ENCODE measurements around the gene TMEM247. TPM values are rescaled to one million over a fixed set of nuclear protein-coding genes. Genes with fewer than 3 reads are reported as not detected.
A peak's percentile ranks its signal among the peaks of the same experiment; 100 is the strongest.

The TMEM247 gene
- total RNA-seq, 1 donor from 2014 or later: not detected

DNA sequence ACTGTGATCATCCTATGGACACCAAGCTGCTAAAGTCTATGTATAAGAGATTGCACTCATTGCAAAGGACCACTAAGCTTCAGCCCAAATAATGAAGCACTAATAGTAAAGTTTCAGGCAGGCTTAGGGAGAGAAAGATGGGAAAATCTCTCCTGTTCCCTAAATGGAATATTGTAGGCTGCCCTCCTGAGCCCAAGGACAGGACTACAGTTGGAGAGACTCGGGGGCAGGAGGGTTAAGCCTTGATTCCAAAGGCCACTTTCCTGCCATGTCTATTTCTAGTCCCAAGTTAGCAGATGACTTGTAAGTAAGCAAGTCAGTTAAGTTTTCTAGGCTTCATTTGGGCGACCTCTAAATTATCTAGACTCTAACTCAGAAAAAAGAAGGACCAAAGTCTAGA, 9.0 kb downstream of the TMEM247 start:
- DNase-seq (ENCODE audit: low read depth in 2 of 2): no peak

DNA sequence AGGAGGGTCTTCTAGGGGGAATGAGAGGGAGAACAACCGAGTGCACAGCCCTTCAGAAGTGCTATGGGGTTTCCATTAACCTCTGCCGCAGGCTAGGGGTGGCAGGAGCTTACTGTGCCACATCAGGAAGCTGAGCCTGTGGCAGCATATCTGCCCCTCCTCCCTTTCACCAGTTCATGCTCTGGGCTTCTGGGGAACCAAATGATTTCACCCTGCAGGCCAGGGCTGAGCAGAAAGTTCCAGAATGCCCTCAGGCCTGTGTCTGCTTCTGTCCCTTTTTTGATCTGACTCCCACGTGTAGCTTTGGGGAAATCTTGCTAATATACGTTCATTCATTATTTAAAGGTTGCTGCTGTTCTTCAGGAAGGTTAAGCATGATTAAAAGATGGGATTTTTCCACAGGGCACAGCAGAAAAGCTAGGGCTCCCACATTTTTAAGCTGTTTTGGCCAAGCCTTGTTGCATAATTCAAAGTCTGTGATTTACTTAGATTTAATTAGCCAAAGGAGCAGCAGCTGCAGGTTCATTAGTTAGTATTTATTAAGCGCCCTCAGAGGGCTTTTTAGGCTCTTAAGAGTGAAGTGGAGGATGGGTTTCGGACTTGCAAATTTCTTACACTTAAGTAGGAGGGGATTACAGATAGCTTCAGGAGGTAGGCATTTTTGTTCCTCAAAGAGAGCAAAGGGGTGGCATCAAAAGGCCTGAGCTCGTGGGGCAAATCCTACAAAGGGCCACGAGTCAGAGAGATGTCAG, 10.2 kb downstream of the TMEM247 start:
- no peak for DNase-seq (ENCODE audit: low read depth in 2 of 2)

DNA sequence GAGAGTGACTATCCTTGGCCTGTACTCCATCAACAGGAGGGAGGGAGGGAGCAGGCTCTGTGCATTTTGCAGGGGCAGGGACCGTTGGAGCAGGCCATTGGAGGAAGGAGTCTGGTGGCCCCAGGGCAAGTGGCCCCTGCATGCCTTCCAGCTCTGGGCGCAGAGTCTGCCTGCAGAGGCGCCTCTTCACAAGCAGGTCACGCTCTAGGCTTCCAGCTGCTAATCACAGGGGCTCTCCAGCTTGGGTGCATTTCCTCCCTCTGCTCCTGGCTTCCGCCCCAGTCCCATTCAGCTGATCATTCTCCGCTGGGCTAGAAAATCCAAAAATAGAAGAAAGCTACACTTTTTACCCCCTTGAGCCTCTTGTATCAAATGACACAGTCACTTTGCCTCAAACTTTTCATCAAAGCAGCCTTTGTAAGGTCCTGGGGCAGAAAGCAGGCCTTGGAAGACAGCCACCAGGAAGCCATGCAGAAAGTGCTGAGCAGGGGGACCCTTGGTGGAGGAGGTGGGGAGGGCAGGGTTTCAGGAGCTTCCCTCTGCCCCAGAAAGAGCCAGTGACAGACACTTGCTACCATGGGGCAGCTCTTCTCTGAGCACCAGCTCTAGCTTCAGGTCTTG, 11.3 kb downstream of the TMEM247 start:
- DNase-seq (ENCODE audit: low read depth in 2 of 2): peak; percentile 12 to 37

DNA sequence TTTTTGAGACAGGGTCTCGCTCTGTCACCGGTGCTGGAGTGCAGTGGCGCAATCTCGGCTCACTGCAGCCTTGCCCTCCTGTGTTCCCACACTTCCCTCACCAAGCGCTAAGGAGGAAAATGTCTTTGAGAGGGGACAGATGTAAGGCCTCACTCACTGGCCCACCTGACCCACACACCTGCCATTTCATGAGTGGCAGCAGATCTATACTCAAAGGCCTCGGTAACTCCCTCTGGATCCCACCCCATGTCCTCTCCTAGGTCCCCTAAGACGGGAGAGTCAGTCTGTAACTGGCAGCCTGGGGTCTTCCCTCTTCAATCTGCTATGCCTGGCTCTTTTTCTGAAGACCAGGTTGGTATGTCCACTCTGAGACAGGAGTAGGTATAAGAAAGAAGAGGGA, 12.9 kb downstream of the TMEM247 start:
- no peak for DNase-seq (ENCODE audit: low read depth in 2 of 2)

DNA sequence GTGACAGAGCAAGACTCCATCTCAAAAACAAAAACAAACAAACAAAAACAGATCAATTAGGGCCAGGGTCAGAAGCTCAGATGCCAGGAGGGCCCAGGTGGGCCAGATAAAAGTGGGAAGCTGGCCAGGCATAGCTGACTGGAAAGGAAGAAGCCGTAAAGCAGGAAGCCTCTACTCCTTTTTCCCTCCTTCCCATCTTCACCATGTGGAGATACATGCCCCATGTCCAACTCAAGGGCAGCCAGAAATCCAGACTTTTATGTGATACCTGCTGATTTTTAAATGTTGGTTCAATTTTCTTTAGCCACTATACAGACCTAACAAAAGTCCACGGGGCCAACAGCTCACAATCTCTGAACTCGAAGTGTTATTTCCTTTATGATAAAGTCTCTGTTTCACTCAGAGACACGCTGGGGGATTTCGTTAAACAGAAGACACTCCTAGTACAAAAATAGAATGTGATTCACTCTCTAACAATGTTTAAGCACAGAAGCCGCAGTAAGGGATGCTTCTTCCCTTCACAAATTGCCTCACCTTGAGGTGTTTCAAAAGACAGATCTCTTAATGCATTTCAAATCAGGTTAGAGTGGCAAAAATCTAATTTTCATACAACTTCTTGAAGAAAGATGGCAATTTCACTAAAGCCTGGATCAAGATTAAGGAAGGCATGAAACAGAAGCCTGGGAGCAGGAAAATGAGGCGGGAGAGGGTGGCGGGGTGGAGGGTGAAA, 14.0 kb downstream of the TMEM247 start:
- peak in 1 of 2 donors; percentile 36 for DNase-seq (ENCODE audit: low read depth in 2 of 2)

DNA sequence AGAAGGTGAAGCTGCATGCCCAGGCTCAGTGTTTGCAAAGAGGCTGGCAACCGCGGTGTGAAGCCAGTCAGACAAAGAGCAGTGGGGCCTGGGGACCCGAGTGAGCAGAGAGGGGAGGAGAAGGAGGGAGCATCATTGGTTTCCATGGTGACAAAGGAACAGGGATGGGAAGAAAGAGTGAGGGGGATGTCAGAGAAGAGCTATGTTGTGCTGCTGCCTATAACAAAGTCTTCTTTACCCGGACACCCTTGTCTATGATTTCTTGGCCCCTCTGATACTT, 14.5 kb downstream of the TMEM247 start:
- no peak for DNase-seq (ENCODE audit: low read depth in 2 of 2)

DNA sequence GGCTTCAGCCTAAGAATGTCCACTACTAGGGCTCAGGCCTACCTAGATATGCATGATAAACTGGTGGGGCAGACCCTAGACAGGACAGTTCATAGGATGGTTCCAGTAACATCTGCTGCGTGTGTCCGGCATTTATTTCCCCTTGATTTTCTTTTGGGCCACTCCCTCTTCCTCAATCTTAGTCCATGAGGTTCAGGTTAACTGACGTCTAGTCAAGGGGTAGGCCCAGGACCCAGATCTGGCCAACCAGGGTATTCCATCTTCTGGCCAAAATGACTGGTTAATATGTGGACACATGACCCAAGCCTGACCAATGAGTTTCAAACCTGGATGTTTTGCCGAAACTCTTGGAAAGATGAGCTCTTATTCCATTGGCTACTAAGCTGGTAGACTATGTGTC, 15.2 kb downstream of the TMEM247 start:
- DNase-seq (ENCODE audit: low read depth in 2 of 2): no peak

DNA sequence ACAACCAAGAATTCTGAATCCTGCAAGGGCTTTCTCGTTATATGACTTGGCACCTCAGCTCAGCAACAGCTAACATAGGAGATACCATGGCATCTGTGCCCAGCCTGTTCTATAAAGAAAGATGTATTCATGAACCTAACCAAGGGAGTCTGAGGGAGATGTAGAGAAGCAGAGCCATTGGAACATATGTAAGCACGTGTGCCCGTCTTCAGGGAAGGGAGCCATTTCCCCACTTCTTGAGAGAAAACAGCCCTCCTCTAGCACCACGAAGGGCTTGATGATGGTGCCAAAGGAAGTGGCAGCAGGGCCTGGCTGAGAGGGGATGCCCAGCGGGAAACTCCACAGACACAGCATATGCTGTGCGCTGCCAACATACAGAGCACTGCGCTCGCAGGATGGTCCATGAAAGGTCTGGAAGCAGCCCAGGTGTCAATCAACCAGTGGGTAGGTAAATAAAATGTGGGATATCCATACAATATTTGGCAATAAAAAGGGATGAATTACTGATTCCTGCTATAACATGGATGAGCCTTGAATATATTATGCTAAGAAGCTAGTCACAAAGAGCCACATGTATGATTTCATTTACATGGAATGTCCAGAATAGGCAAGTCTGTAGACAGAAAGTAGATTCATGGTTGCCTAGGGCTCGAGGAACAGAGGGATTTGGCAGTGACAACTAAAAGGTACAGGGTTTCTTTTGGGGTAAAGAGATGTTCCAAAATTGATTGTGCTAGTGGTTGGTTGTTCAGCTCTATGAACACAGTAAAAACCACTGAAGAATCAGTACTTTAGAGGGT, 16.1 kb downstream of the TMEM247 start:
- DNase-seq (ENCODE audit: low read depth in 2 of 2): no peak

DNA sequence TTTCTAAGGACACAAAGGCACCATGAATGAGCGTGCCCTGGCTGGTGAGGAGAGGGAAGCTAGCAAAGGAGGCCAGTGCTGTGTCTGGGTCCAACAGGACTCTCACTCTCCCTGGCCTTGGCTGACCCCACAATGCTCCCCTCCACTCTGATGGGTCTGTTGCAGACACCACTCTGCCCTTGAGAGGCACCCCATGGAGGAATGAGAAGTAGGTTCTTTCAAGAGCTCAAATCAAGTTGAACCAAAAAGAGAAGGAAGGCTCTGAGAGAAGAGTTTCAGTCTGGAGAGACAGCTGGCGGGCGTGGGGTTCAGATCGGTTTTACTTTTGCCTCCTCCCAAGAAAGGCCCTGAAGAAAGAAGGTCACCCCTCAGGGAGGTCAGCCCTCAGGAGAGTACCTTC, 18.4 kb downstream of the TMEM247 start:
- DNase-seq (ENCODE audit: low read depth in 2 of 2): no peak

DNA sequence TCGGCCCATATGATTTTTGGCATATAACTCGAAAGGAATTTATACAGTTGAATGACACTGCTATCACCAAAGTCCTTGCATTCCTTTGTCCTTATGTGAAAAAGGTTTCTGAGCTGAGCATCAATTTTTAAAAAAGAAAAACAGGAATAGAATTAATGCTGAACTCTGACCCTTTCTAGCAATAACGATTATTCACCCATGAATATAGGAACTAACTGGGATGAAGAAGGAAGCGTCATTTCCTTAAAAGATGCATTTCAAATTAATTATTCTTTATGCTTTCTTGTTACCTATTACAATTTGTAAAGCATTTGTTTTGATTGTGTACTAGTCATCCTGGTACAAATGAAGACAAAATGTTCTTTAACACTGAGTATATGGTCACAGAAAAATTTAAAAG, 19.3 kb downstream of the TMEM247 start:
- DNase-seq (ENCODE audit: low read depth in 2 of 2): no peak

DNA sequence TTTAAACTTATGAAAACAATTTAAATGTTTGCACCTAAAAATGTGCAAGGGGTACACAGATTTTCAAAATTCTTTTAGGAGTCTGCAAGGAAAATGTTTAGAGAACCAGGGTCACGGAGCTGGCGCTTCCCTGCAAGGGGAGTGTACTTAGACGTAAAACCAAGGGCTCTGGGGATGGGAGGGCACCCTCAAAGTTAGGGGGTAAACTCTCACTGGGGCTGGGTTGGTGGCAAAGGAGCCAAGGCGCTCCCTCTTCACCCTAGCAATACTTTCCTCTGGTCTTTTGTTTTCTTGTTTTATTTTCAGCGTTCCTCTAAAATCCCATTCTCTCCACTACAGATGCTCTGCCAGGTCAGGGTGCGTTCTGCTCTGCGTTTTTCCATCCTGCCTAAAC, 20.0 kb downstream of the TMEM247 start:
- DNase-seq (ENCODE audit: low read depth in 2 of 2): no peak

DNA sequence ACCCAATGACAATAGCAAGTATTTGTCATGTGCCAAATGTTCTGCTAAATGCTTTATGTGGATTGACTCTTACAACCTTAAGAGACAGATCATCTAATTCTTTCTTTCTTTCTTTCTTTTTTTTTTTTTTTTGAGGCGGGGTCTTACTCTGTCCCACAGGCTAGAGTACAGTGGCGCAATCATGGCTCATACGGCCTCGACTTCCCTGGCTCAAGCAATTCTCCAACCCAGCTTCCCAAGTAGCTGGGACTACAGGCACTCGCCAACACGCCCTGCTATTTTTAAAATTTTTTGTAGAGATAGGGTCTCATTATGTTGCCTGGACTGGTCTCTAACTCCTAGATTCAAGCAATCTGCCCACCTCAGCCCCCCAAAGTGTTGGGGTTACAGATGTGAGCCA, 21.4 kb downstream of the TMEM247 start:
- DNase-seq (ENCODE audit: low read depth in 2 of 2): no peak

DNA sequence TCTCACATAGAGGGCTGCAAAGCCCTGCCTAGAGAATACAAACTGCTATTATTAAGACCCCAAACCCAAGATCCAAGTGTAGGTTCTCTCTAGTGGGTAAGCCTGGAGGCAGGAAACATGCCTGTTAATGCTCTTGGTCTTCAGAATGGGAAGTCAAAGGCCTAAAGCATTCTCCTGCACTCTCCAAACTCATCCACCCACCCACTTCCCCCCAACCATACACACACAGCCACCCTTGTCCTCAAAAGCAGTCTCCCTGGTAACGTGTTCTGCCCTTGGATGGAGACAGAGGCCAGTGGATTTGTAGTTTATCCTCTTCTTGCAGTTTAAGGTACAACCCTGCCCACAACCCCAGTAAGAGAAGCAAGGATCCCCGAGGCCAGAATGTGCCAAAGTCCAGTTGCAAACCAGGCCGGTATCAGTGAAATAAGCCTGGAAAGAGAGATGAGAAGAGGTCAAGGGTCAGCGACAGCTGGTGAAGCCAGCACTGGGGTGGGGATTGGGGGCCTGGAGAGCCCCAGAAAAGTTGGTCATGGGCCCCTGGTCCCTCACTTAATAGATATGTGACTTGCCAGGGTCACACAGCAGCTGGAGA, 23.0 kb downstream of the TMEM247 start:
- DNase-seq (ENCODE audit: low read depth in 2 of 2): no peak

DNA sequence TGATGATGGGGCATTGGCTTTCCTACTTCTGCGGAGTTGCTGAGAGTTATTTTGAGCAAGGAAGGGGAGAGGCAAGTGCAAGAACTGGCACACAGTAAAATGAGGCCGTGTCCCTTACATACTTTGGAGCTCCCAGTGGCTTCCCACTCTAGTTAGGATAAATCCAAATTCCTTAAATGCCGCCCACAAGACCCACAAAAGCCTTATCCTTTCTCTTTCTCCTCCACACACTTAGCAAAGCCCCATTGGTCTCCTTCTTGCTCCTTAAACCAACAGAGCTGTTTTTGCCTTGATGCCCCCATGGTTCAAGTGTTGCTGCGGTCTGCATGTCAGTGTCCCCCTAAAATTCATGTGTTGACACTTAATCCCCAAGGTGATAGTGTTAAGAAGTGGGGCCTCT, 24.3 kb downstream of the TMEM247 start:
- no peak for DNase-seq (ENCODE audit: low read depth in 2 of 2)

DNA sequence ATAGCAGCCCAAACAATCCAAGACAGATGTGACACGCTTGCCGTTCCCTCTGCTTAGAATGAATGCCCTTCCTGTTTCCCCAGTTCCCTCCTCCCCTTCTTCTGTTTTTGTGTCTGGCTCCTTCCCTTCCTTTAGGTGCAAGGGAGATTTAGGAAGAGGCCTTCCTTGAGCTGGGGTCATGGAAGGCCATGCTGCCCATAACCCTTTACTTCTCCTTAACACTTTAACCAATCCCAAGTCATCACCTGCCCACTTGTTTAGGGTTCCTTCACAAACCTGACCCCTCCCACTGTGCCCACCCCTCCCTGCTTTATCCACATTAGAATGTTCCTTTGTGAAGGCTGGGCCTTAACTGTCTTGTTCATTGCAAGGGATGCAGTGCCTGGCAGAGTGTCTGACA, 24.9 kb downstream of the TMEM247 start:
- DNase-seq (ENCODE audit: low read depth in 2 of 2): no peak

DNA sequence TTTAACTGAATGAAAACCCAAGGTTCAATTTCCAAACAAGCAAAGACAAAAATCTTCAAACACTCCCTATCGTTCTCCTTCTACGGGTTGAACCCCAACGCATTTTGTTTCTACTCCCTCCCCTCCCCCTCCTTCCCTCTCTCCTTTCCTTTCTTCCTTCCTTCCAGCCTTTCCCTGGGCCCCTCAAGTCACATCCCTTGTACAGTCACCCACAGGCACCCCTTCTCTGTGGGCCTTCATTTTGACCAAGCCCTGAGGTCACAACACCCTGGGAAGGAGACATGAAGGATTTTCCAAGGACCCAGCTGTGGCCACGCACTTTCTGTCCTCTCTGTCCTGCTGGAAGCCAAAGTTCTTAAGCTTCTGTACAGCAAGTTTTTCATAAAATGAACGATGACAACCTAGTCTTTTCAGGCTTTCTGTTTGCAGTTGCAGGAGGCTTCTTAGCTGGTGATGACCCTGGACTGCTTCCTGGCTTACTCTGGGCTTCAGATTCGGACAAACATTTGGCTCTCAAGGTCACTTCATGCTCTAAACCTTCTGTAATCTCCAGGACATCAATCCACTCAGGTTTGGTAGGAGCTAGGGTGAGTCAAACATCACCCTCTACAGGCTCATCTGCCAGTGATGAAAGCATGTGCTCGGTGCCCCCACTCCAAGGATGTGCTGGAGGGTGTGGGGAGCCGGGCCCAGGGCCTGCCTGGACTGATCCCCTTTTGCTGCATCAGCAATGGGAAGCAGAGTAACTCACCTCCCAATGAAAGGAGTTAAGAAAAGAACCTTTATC, 25.5 kb downstream of the TMEM247 start:
- DNase-seq (ENCODE audit: low read depth in 2 of 2): no peak

DNA sequence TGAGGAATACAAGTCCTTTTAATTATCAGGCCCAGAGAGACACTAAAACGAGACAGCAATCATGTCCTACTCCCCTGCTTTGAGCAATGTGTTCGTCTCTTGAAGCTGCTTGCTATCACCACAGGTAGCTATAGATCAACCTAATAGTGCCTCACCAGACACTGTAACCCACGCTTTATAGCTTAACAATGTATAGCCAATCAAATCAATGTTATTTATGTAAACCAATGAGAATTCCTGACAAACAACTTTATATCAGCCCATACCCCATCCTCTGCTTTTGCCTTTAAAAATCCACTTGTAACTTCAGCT, 26.1 kb downstream of the TMEM247 start:
- DNase-seq (ENCODE audit: low read depth in 2 of 2): no peak

DNA sequence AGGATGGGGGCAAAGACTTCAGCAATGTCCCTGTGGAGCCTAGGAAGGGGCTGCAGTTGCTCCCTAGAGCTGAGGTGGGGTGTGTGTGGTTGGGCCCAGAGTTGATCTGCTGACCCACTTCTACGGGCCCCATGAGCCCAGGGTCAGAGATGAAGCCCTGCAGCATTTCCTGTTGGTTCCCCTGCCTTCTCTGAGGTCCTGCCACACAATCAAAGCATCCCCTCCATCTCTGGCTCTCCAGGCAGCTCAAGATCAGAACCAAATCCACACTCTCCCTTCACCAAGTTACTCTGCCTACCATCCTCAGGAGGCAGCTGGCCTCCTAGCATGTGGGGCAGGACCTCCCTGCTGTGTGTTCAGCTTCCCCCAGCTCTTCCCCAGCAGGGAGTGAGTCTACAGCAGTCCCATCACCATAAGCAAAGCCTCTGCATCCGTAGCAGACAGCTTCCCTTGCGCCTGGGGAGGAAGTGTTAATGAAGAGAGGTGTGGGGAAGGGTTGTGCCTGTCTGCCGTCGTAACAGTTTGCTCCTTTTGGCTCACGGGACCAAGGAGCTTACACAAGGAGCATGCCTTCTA, 26.9 kb downstream of the TMEM247 start:
- DNase-seq (ENCODE audit: low read depth in 2 of 2): no peak

DNA sequence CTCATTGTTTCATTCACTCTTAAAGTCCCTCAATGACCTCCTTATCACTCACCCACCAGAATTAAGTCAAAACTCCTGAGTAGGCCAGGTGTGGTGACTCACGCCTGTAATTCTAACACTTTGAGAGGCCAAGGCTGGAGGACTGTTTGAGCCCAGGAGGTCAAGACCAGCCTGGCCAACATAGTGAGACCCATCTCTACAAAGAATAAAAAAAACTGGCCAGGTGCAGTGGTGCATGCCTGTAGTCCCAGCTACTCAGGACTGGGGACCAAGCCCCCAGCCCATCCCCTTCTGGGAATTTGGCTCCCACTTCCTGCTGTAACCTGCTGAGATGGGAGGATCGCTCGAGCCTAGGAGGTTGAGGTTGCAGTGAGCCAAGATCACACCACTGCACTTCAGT, 28.9 kb downstream of the TMEM247 start:
- DNase-seq (ENCODE audit: low read depth in 2 of 2): no peak

DNA sequence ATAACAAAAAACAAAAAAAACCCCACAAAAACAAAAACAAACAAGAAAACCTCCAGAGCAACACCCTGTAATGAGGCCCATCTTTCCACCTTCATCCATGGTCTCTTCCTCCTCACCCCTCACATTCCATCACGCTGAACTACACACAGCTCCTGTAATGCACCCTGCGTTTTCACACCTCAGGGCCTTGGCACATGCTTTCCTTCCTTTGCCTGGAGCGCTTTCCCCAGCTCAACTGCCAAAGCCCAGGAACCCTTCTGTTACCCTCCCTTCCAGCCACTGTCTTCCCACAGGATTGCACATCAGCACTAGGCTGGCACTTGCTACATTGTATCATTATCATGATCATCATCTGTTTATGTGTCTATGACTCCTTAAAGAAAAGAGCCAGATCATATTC, 29.4 kb downstream of the TMEM247 start:
- DNase-seq (ENCODE audit: low read depth in 2 of 2): no peak

DNA sequence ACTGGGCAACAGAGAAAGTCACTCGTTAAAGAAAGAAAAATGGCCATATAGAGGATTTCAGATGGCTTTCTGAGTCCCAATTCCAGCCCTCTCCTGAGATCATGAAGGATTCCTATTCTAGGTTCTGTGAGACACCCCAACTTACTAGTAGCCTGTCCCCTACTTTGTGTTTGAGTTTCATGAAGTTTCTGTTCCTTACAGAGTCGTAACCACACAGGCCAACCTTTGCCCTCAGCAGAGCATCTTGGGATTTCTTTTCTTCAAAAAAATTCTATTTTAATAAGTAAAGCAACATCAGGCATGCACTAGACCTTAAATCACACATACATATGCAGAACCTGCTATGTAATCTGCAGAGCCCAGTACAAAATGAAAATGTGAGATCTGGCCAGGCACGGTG, 30.4 kb downstream of the TMEM247 start:
- DNase-seq (ENCODE audit: low read depth in 2 of 2): no peak

Measured in lung microvascular endothelial cell (primary cell).